ENCODE measurements around the gene GABRB3.

Gene GABRB3

GRCh38 chr15:26598704-26599103, 174.2 kb downstream of the GABRB3 start:
- no peaks in the 10 kb centered on the region for H3K36me3 ChIP-seq
- no peak for DNase-seq
- H3K27me3 ChIP-seq = no peaks in the 10 kb centered on the region
- no peaks in the 10 kb centered on the region for H3K4me1 ChIP-seq
- no peak overlapping the region for H3K4me3 ChIP-seq (ENCODE audit: low read depth, low read length)
- no peak for TF ChIP-seq CTCF (IDR thresholded peaks at IDR 0.05; ENCODE audit: low read depth, low read length)
- H3K9me3 ChIP-seq = no peaks in the 10 kb centered on the region

- Histone ChIP-seq H3K4me3 (ENCODE audit: low read depth, low read length) (no peak overlapping the region), H3K9me3 (no peaks in the 10 kb centered on the region), H3K27me3 (no peaks in the 10 kb centered on the region), H3K4me1 (no peaks in the 10 kb centered on the region), H3K36me3 (no peaks in the 10 kb centered on the region)
- no peak for DNase-seq
- TF ChIP-seq CTCF (IDR thresholded peaks at IDR 0.05; ENCODE audit: low read depth, low read length) = no peak
Observed at GRCh38 chr15:26595611-26596010, 177.3 kb downstream of the GABRB3 start.

- H3K27me3 ChIP-seq = no peaks in the 10 kb centered on the region
- no peak overlapping the region for H3K4me3 ChIP-seq (ENCODE audit: low read depth, low read length)
- H3K36me3 ChIP-seq = no peaks in the 10 kb centered on the region
- TF ChIP-seq CTCF (IDR thresholded peaks at IDR 0.05; ENCODE audit: low read depth, low read length) = no peak
- H3K4me1 ChIP-seq = no peaks in the 10 kb centered on the region
- DNase-seq = no peak
- no peaks in the 10 kb centered on the region for H3K9me3 ChIP-seq
Observed at GRCh38 chr15:26590676-26591075, 182.2 kb downstream of the GABRB3 start.

- Histone ChIP-seq H3K4me1 (no peaks in the 10 kb centered on the region), H3K4me3 (ENCODE audit: low read depth, low read length) (no peak overlapping the region), H3K9me3 (no peaks in the 10 kb centered on the region), H3K36me3 (peaks cover 2% of the 10 kb centered on the region; the same call in 1 of the 2 replicates), H3K27me3 (no peaks in the 10 kb centered on the region)
- no peak for TF ChIP-seq CTCF (IDR thresholded peaks at IDR 0.05; ENCODE audit: low read depth, low read length)
- DNase-seq = no peak
Observed at GRCh38 chr15:26582840-26583239, 190.0 kb downstream of the GABRB3 start.

- no peak for TF ChIP-seq CTCF (IDR thresholded peaks at IDR 0.05; ENCODE audit: low read depth, low read length)
- Histone ChIP-seq H3K4me1 (no peaks in the 10 kb centered on the region), H3K9me3 (no peaks in the 10 kb centered on the region), H3K27me3 (no peaks in the 10 kb centered on the region), H3K4me3 (ENCODE audit: low read depth, low read length) (no peak overlapping the region), H3K36me3 (peaks cover 2% of the 10 kb centered on the region; the same call in 1 of the 2 replicates)
- no peak for DNase-seq
Observed at GRCh38 chr15:26580943-26581342, 191.9 kb downstream of the GABRB3 start.

GRCh38 chr15:26572602-26573350, 200.1 kb downstream of the GABRB3 start:
- no peak for TF ChIP-seq CTCF (IDR thresholded peaks at IDR 0.05; ENCODE audit: low read depth, low read length)
- no peak overlapping the region for H3K4me3 ChIP-seq (ENCODE audit: low read depth, low read length)

More at GRCh38 chr15:26572602-26573350, 200.1 kb downstream of the GABRB3 start:
- 0 out of 2 replicates have a peak, but pooled peaks cover 6% of the 10 kb centered on the region for H3K36me3 ChIP-seq
- no peaks in the 10 kb centered on the region for H3K9me3 ChIP-seq
- no peaks in the 10 kb centered on the region for H3K27me3 ChIP-seq
- DNase-seq = no peak
- no peaks in the 10 kb centered on the region for H3K4me1 ChIP-seq

Measured in BE2C (cell line).